Measurements from ENCODE around the gene MSLN.
A peak's percentile ranks its signal among the peaks of the same experiment; 100 is the strongest.

MSLN gene

DNA sequence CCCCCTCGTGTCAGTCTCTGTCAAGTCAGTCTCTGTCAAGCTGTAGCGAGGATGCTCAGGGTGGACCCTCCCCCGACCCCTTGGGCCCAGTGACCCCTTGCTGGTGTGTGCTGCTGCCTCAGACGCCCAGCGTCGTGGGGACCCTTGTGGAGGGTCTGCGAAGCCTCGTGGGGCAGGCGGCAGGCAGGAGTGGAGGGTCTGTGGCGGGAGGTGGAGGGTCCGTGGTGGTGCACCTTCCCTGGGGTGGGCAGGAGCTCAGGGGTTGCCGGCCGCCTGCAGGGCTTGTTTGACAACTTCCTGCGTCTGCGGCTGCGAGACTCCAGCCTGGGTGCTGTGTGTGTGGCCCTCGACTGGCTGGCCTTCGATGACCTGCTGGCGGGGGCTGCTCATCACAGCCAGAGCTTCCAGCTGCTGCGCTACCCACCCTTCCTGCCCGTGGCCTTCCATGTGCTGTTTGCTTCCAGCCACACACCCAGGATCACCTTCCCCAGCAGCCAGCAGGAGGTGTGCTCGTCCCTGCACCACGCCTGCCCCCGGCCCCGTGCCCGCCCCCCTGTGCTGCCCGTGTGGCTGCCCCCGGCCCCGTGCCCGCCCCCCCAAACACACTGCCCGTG lies 34.4 kb downstream of the MSLN start:
- DNase-seq: no peak

DNA sequence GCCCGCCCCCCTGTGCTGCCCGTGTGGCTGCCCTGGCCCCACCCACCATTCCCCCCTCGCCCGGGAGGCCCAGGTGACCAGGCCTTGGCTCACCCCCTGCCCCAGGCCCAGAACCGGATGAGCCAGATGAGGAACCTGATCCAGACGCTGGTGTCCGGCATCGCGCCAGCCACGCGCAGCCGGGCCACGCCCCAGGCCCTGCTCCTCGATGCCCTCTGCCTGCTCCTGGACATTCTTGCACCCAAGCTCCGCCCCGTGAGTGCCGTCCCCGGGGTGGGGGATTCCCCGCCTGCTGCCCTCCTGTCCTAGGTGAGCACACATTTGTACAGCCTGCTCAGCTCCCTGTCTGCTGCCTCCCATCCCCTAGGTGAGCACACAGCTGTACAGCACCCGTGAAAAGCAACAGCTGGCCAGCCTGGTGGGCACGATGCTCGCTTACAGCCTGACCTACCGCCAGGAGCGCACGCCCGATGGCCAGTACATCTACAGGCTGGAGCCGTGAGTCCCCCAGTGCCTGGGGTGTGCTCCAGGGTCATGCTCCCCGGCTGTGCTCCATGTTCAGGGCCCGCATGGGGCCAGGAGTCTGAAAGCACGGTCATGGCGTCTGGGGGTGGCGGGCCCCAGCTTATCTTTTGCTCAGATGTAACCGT lies 35.2 kb downstream of the MSLN start:
- DNase-seq: no peak

DNA sequence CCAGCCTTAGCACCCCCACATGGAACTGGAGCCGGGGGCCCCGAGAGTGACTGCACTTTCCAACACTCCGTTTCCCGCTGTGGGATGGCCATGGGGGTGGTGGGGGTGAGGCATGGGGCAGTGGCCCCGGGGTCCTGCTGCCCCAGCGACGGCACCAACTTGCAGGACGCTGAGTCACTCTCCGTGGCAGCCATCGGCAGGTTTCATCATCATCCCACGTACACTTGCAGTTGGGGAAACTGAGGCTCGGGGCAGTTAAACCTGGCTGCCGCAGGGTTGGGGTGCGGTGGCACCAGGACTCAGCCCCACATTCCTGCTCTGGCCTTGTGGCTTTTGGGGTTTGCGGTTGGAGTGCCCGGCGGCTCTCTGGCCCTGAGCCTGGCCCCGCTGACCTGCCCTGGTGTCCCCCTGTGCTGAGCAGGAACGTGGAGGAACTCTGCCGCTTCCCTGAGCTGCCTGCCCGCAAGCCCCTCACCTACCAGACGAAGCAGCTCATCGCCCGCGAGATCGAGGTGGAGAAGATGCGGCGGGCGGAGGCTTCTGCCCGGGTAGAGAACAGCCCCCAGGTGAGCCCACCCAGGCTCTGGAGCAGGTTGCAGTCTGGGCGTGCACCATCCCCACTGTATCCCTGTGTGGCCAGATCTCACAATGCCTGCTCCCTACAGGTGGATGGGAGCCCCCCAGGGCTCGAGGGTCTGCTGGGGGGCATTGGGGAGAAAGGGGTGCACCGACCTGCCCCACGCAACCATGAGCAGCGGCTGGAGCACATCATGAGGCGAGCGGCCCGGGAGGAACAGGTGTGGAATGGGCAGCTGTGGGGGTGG lies 36.0 kb downstream of the MSLN start:
- no peak for DNase-seq

DNA sequence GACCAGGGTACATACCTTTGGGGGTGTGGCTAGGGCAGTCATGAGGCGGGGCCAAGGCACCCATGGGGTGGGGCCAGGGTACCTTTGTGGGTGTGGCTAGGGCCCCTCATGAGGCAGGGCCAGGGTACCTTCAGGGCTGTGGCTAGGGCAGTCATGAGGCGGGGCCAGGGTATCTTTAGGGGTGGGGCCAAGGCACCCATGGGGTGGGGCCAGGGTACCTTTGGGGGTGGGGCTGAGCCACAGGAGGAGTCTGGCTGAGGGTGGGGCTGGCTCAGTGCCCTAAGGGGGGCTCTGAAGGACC lies 36.5 kb downstream of the MSLN start:
- DNase-seq: no peak

DNA sequence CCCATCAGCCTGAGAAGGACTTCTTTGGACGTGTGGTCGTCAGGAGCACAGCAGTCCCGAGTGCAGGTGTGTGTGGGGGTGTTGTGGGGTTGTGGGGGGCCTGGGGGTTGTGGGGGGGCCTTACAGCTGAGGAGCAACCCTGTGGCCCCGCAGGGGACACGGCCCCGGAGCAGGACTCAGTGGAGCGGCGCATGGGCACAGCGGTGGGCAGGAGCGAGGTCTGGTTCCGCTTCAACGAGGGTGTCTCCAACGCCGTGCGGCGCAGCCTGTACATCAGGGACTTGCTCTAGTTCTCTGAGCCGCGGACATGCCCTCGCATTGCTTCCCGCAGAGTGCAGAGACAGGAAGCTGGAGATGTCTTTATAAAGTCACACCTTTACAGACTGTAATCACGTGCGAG lies 37.2 kb downstream of the MSLN start:
- no peak for DNase-seq

DNA sequence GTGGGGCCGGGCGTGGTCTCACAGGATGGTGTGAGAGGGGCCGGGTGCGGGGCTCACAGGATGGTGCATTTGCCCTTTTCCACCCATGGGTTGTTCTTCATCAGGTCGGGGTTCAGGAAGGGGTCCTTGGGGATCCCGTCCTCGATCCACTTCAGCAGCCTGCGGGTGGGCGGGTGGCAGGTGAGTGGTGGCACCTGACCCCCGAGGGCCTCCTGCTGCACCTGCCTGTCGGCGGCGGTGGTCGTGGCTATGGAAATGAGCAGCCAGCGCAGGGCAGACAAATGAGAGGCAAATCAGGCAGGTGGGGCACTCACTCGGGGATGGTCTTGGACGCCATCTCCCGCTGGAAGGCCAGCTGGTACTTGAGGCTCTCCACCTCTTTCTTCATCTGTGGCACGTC lies 38.1 kb downstream of the MSLN start:
- no peak for DNase-seq

DNA sequence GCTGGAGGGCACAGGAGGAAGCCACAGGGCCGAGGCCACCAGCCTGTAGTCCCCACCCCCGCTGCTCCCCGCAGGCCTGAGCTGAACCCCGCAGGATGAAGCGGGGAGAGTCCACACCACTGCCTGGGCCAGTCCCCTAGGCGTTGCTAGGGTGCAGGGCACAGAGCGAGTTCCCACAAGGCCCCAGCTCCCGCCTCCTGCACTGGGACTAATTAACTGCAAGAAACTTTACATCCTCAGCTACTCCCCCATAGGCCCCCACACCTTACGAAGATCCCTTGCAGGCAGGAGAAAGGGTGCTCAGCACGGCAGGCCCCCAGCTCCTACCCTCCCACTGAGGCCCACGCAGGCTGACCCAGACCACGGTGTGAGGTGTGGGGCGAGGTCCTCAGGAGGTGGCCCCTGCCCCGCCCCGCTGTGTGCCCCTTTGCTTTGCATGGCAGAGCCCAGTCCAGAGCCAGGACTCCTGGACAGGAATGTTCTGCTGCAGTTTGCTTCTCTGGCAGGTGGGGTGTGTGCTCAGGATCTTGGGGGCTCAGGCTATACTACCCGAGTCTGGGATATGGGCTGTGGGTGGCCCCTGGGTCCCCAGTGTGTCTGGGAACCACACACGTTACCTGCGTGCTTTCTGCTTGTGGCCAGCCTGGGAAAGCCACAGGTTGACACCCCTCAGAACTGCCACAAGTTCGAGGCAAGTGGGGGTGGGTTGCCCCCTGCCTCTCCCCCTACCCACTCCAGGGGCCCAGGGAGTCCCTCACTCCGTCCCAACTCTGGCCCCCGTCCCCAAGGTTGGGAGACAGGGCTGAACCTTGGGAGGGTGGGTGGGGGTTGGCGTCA lies 38.8 kb downstream of the MSLN start:
- DNase-seq: no peak

DNA sequence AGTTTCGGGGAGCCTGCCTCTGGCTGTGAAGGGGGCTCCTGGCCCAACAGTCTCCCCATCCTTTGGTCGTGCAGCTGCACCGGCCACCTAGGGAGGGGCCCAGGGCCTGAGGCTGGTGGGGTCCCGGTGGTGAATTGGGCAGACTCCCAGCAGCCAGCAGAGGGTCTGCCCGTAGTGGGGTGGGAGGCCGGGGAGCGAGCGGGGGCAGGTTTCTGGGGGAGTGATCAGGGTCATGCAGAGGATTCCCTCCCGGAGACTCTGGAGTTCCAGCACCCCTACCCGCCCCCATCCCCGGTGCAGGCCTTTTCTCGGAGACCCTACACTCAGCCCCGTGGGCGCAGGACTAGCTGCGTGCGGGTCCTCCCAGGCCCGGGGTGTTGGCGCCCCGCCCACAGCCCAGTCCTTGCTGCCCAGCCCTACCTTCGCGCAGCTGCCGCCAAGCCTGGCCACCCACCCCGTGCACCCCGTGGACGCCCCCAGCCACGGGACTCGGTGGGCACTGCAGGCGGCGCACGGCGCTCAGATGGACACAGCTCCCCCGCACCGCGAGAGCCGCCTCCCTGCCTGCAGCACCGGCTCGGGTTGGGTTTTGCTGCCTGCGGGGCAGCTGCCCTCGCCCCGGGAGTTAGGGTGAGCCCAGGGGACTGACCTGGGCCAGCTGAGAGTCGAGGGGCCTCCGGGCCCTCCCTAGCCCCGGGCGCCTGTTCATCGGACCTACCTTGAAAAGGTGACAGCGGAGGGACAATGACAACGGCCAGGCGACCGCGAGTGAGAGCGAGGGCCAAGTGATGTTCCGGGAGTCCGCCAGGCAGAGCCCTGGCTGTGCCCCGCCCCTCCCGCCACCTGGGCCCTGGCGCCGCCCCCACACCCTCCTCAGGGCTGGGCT lies 39.7 kb downstream of the MSLN start, which contains the start of gene GNG13:
TSS of gene GNG13 (minus strand) at position 787 of the 886 bp plus-strand sequence. CDS start 1,657 bp downstream, outside the sequence.
- no peak for DNase-seq

DNA sequence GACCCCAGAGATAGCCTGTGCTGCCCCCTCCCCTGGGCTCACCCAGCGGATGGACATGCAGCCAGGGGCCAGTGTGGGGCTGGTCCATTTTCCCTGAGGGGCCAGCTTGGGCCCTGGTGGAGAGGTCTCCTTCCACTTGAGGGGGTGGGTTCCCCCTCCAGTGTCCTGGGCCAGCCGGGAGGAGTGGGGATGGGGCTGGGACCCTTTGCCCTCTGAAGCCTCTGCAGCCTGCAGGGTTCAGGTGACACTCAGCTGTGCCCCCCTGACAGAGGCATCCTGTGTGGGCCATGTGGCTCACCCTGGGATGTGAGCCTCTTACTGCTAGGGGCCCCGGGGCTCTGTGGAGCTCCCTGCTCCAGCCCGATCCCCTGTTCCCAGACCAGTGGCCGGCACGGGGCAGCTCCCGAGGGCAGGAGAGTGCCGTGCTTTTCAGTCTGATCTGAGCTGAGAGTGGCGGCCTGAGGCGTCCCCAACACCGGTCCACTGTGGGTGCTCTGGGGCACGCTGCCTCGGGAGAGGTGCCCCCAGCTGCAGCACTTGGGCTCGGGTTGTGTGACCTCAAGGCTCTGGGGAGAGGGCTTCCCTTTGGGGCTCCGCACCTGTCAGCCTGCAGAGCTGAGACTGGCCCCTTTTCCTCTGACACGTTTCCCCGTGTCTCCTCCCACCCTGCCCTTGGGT lies 40.4 kb downstream of the MSLN start:
- DNase-seq: no peak

DNA sequence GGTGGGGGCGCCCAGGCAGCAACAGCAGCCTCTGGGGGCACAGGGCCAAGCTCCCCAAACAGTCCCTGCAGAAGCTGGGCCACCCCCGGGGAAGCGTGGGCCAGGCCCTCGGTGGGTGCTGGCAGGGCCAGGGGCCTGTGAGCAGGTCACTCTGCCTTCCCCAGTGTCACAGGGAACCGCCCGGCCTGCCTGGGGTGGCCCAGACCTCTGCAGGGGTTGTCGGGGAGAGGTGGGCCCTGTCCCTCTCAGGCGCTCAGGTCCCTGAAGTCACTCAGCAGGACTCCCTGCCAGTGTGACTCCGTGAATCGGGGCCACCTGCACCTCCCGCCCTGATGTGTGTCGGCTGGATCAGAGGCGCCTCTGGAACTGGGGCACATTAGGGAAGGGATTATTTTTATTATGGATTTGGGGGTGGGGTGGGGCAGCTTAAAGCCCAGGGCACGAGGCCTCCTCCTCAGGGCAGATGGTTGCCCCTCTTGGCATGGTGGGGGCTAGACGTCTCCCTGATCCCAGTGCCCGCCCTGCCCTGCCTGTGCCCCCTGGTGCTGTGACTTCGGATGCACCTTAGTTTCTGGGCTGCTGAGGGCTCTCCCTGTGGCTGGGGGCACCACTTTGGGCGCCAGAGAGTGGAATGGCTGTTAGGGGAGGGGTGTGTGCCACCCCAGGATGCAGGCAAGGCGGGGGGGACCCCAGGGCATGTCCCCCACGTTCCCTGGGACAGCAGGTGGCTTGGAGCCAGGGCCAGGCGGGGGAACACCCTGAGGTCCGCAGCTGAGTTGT lies 41.2 kb downstream of the MSLN start:
- no peak for DNase-seq

DNA sequence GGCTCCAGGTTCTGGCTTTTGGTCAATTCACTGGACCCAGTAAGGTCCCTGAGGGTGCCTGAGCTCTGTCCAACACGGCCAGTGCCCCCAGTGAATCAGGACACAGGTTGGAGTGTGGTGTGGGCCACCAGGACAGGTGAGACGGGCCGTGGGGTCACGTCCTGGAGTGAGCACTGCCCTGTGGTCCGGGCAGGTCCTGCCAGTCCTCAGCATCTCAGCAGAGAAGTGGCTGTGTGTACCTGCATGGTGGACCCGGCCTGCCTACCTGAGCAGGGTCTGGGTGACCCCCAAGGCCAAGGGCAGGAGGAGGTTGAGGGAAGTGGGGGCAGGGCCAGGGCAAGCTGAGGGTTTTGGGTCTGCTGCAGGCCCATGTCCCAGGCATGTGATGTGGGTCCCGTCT lies 41.9 kb downstream of the MSLN start:
- no peak for DNase-seq

DNA sequence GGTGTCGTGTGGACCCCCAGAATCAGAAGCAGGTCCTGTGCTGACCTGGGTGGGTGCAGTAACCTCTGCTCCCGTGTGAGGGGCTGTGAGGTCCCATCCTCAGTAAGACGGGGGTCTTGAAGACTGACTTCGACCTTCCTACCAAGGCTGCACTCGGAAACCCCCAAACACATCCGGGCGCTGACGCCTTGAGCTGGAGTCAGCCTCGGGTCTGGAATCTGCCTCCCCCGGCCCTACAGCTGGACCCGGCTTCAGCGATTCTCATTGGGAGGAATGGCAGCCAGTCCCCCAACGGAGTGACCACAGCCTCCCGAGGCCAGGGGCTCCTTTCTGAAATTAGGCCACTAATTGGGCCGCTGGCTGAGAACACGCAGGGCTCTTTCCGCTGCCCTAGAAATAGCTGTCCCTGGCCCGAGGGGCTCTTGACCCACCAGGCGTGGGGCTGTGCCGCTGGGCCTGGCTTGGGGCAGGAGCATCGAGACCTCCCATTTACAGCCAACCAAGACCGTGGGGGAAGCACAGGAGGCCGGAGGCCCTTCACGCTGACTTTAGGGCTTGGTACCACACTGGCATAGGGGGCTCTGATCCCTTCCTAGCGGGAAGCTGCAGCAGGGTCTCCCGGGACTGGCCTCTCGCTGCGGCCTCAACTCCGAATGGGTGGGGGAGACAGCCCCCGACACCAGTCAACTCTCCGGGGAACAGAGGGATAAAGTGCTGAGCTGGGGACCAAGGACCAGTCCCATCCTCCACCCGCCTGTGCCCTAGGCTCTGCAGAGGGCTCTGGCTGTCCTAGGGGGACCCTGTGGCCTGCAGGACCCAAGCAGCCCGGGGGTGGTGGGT lies 42.6 kb downstream of the MSLN start:
- DNase-seq: no peak

DNA sequence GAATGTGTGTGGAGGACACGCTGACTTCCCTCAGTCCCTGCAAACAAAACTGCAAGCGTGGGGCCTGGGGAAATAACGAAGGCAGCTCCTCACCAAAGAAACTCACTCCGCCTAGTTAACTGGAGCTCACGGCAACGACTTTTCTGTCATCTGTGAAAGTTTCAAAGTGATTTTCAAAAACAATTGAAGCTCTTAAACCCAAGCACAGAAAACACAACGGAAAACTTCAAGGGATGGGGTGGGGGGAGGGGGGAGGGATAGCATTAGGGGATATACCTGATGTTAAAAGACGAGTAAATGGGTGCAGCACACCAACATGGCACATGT lies 43.2 kb downstream of the MSLN start:
- no peak for DNase-seq

DNA sequence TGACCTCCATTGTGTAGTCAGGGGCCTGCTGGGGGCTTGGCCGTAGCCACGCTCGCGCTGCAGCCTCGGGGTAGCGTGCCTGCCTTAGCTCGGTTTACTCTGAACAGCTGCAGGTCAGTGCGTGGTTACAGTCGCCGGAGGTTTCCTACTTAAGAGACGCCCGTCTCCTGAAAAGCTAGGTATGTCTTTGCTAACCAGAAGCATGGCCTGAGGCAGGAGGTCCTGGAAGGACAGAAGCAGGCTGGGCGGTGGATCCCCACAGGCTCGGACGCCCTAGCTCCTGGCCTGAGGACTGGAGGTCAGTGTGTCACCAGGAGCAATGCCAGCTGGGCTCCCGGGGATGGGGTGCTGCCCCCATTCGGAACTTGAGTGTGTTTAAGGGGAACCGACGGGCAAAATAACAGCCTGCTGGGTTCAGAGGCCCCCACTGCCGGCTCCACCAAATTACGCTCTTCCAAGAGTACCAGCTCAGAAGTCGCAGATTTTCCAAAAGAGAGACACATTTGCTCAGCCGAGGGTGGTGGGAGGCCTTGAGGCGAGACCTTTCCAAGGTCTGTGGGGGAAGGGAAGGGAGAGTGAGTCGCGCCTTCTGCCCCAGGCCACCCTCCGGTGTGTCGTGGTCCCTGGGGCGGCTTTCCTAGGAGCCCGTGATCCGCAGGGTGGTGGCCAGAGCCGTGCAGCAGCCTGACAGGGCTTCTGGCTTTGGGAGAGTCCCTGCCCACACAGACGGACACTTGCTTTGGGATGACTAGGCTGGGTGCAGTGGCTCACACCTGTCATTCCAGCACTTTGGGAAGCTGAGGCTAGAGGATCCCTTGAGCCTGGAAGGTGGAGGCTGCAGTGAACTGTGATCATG lies 43.9 kb downstream of the MSLN start:
- no peak for DNase-seq

DNA sequence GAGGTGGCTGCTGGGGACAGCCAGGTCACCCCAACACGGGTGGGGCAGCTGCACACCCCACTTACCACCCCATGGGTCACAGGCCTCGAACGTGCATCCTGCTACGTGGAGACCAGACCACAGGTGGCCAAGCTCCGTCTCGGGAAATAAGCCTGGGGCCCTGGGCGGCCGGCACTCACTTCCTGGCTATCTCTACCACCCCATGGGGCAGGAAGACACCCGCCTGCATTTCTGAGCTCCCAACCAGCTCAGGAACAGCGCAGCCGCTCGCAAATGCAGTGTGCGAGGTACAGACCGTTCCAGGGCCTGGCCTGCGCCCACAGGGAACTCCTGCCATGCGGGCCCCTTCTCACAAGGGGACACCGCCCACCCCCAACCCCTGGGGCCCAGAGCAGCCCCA lies 44.9 kb downstream of the MSLN start:
- DNase-seq: no peak

DNA sequence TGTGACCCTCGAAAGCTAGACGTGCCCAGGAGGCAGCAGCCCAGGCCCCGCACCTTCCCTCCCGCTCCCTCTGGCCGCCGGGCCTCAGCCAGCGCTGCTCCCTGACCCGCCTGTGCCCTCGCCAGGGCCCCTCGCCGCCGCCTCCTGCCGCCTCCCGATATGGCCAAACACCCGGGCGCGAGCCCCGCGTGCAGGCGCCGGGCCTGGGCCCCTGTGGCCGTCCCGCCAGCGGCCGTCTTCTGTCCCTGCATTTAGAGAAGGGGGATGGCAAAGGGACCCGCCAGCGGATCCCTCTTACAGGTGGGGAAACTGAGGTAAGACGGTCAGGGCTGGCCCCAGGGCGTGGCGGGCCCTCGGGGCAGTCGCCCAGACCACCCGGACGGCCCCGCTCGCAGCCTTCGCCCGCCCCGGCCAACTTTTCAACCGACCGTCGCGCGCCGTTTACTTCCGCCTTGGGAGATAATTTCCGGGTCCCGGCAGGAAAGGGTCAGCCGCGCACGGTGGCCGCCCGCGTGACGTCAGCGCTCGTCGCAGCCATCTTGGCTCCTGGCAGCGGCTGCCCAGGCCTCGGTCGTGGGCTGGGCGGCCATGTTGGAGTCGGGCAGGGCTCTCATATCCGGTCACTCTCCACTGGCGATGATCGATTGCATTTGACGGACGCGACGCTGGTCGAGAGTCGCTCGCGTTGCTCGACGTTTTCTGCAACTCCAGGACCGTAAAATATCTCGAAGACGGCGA lies 47.0 kb downstream of the MSLN start:
- DNase-seq: peak; percentile 72

DNA sequence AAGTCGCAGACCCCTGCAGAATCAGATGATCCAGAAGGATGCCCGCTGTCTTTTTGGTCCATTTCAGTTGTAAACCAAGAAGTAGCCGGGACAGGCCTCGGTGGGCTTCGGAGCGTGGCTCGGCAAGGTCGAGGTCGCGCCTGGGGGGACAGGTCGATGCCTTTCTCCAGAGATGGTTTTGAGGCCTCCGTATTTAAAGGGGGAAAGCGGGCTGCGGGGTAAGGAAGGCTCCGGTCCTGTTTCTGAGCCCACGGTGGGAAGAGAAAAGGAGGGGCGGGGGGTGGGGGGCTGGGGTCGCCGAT lies 47.5 kb downstream of the MSLN start:
- DNase-seq: no peak

DNA sequence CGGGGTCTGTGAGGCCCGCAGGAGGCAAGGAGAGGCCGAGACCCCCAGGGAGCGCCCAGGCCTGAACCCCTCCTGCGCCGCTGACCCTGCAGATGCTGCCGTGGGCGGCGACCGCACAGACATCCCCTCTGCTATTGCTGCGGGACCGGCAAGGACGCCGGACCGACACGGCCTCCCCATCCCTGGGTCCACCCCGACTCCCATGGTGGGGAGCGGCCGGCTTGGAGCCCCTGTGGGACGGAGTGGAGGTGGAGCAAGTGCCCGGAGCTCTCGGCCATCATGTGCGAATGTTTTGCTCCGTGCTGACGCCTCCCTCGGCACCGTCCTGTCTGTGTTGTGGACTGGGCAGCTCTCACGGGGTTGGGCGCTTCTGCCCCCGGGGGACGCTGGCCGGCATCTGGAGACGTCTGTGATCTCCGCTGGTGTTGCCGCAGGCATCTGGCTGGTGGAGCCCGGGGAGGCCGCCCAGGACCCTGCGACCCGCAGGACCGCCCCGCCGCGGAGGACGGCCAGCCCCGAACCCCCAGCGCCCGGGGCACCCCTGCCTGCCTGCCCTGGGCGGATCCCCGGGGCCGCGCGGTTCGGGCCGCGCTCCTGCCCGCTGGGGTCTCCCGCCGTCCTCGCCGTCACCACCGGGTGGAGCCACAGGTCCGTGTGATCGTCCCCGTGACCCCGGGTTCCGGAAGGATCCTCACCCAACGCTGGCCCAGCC lies 52.8 kb downstream of the MSLN start:
- peak; percentile 16 for DNase-seq

Data from activated effector memory CD4-positive, alpha-beta T cell treated with Interleukin-2 at 50 U/mL for 16 hours (primary cell).